ENCODE results near the gene EPG5. TPM values are rescaled to one million over a fixed set of nuclear protein-coding genes. Genes with fewer than 3 reads are reported as not detected.
A peak's percentile ranks its signal among the peaks of the same experiment; 100 is the strongest.

EPG5 gene
- total RNA-seq, 6 experiments from 2014 or later, result 11.6 to 15.2 (median 12.4) TPM

- no peak overlapping the region for H3K4me3 ChIP-seq
- no peak for ATAC-seq
- H3K36me3 ChIP-seq, result peaks cover 0 to 32% (median 4%) of the 10 kb centered on the region in 4 donors
These were observed 89.7 kb downstream of the EPG5 start for GRCh38 chr18:45877403-45877802.

GRCh38 chr18:45876161-45876560 is 91.0 kb downstream of the EPG5 start:
- TF ChIP-seq POLR2A (IDR thresholded peaks at IDR 0.05) (no peak), CTCF (IDR thresholded peaks at IDR 0.05) (no peak)
- Histone ChIP-seq H3K27me3 (no peaks in the 10 kb centered on the region), H3K4me1 (no peaks in the 10 kb centered on the region), H3K4me3 (no peak overlapping the region), H3K27ac (no peak overlapping the region), H3K9me3 (no peaks in the 10 kb centered on the region), H3K36me3 (peaks cover 0 to 24% (median 4%) of the 10 kb centered on the region in 4 donors)
- intact Hi-C loops (cut with DNase I), result loop anchor here in 1 of 2 donors (10.0 kb wide), 1 partner anchor 161 kb away; no protein-coding TSS in a partner anchor
- ATAC-seq, result no peak
- DNase-seq, result no peak
- WGBS (ENCODE audit: insufficient coverage, low coverage, low lambda C conversion rate, missing lambda C conversion rate), result 100% methylated on average over 3 of the region's 3 CpGs

More at GRCh38 chr18:45877403-45877802, 89.7 kb downstream of the EPG5 start:
- intact Hi-C loops (cut with DNase I), result loop anchor here in 1 of 2 donors (10.0 kb wide), 1 partner anchor 163 kb away; no protein-coding TSS in a partner anchor
- H3K27ac ChIP-seq, result no peak overlapping the region
- no peaks in the 10 kb centered on the region for H3K9me3 ChIP-seq
- no peak for DNase-seq
- H3K27me3 ChIP-seq, result no peaks in the 10 kb centered on the region
- H3K4me1 ChIP-seq, result no peaks in the 10 kb centered on the region
- WGBS (ENCODE audit: insufficient coverage, low coverage, low lambda C conversion rate, missing lambda C conversion rate), result 84% methylated on average over 3 of the region's 3 CpGs
- TF ChIP-seq CTCF (IDR thresholded peaks at IDR 0.05) (no peak), POLR2A (IDR thresholded peaks at IDR 0.05) (no peak)

- Histone ChIP-seq H3K4me3 (no peak overlapping the region), H3K9me3 (no peaks in the 10 kb centered on the region), H3K27me3 (no peaks in the 10 kb centered on the region), H3K36me3 (peaks cover 0 to 29% (median 7%) of the 10 kb centered on the region in 4 donors), H3K4me1 (no peaks in the 10 kb centered on the region), H3K27ac (no peak overlapping the region)
- DNase-seq (no peak), ATAC-seq (no peak)
- 81% methylated on average over 5 of the region's 5 CpGs for WGBS (ENCODE audit: insufficient coverage, low coverage, low lambda C conversion rate, missing lambda C conversion rate)
- TF ChIP-seq CTCF (IDR thresholded peaks at IDR 0.05) (no peak), POLR2A (IDR thresholded peaks at IDR 0.05) (no peak)
- intact Hi-C loops (cut with DNase I), result loop anchor here in 1 of 2 donors (10.0 kb wide), 1 partner anchor 160 kb away; no protein-coding TSS in a partner anchor
These were observed 92.5 kb downstream of the EPG5 start for GRCh38 chr18:45874491-45875184.

- WGBS (ENCODE audit: insufficient coverage, low coverage, low lambda C conversion rate, missing lambda C conversion rate), result 66% methylated on average over 5 of the region's 5 CpGs
- no peak overlapping the region for H3K4me3 ChIP-seq
- H3K36me3 ChIP-seq, result peaks cover 0 to 13% (median 7%) of the 10 kb centered on the region in 4 donors
- intact Hi-C loops (cut with DNase I), result loop anchor here in 1 of 2 donors (10.0 kb wide), 1 partner anchor 157 kb away; no protein-coding TSS in a partner anchor
- no peaks in the 10 kb centered on the region for H3K27me3 ChIP-seq
- no peak for DNase-seq
- TF ChIP-seq POLR2A (IDR thresholded peaks at IDR 0.05) (no peak), CTCF (IDR thresholded peaks at IDR 0.05) (no peak)
- ATAC-seq, result peak in 1 of 4 donors; percentile 28
- no peak overlapping the region for H3K27ac ChIP-seq
- H3K9me3 ChIP-seq, result no peaks in the 10 kb centered on the region
- H3K4me1 ChIP-seq, result peaks cover 0 to 5% (median 2%) of the 10 kb centered on the region in 4 donors
These were observed 95.6 kb downstream of the EPG5 start for GRCh38 chr18:45871431-45872084.
